Sciatic nerve (tissue), 2 donors: ENCODE measurements around the gene SPTB. TPM values are rescaled to one million over a fixed set of nuclear protein-coding genes. Genes with fewer than 3 reads are reported as not detected.

ENCODE experiments used
- ATAC-seq: fragments of 200-7000 bp; cut with Tn5 transposase; one replicate; pipeline ENCODE4 v1.9.1; 2020; ENCODE audit warnings: mild to moderate bottlenecking, moderate library complexity
- DNase-seq: peaks from one replicate; pipeline ENCODE4 v3.0.0-alpha.2; 2020; ENCODE audit warnings: low spot score
- intact Hi-C: fragments of 100-400 bp; cut with DNase I; formaldehyde crosslinking; loops from one replicate; pipeline ENCODE4 v1.14.2; 2022
- total RNA-seq: library from RNA; stranded (reverse); fragmentation: NEBNext Ultra II Directional; extraction: Animal tissue kit (Norgen Biotek cat#: 25700); gene quantifications from one replicate; pipeline ENCODE4 v1.2.1, GENCODE V29; 2021
- donor health status: DM: no; HTN: no; CAD: no.
- donor health status: DM: no; HTN: no; CAD: no.

The SPTB gene
- total RNA-seq, 1 donor from 2014 or later: 14.8 TPM

DNA sequence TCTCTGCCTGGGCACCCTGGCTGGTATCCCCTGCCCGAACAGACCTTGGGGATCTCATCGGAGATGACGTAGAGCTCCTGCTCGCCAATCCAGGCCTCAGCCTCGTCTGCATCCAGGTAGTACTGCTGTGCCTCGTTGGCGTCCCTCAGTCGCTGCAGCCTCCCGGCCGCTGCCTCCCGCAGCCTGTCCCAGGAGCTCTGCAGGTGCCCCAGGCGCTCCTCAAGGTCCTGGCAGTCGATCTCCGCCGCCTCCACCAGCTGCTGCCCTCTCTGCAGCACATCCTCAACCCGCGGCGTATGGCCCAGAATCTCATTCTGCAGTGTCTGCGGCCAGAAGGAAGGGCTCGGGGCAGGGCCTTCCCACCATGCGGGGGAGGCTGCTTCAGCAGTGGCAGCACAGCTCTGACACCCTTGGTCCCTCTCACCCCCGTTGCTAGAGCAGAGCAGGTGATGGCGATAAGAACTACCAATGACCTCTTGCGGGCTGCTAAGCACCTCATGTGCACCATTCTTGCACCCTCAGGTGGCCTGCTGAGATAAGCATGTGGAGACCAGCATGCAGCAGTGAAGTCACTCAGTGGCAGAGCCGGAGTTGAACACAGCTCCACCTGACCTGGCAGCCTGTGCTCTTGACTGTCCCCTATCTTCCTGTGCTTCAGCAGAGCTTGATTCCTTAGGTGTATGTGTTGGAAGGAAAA, 104.5 kb downstream of the SPTB start:
- intact Hi-C loops: no loop called here
- DNase-seq (no peak), ATAC-seq (no peak)

DNA sequence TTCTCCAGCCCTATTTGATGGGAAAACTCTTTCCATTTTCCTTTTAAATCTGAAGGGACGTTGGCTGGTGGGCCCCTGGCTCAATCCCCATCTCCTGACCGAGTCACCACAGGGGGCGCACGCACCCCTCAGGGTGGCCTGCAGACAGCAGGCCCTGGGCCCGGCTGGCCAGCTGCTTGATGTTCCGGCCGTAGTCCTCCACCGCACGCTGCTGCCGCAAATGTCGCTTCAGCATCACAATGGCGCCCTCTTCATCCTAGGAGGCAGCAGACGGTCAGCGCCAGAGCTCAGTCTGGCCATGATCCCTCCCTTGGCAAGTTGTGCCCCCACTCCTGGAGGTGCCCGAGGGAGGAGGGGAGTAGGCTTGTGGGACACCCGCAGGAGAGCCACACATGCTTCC, 105.4 kb downstream of the SPTB start:
- DNase-seq: no peak
- intact Hi-C loops: no loop called here
- no peak for ATAC-seq

DNA sequence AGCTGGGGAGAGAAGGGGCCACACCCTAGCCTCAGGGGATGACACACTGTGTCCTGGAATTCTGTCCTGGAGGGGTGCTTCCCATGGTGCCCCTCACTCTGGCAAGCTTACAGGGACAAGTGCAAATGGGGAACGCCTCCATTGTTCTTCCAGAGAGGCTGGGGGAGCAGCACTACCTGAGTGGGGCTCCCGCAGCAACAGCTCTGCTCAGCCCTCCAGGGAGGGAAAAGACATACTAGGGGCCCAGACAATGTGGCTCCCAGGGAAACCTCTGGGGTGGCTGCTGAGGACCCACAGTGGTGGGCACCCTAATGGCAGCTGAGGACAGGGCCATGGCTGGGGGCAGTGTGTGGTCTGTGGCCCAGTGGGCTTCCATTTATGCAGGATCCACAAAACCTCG, 106.1 kb downstream of the SPTB start:
- intact Hi-C loops: no loop called here
- no peak for DNase-seq
- no peak for ATAC-seq

DNA sequence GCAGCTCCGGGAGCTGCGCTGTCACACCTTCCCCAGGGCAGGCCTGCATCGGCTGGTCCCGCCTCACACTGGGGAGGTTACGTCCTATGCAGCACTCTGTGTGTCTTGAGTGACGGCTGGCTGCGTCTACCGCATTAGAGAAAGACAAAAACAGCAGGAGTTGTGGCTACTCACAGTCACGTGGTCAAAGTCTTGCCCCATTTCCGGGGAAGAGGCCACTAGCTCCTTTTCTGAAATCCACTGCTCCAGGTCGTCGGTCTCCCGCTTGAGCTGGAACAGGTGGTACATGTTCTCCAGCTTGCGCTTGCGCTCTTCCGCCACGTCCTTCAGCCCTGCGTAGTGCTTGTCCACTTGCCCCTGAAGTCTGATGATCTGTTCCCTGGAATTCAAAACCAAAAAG, 106.7 kb downstream of the SPTB start:
- DNase-seq (no peak), ATAC-seq (no peak)
- intact Hi-C loops: no loop called here

DNA sequence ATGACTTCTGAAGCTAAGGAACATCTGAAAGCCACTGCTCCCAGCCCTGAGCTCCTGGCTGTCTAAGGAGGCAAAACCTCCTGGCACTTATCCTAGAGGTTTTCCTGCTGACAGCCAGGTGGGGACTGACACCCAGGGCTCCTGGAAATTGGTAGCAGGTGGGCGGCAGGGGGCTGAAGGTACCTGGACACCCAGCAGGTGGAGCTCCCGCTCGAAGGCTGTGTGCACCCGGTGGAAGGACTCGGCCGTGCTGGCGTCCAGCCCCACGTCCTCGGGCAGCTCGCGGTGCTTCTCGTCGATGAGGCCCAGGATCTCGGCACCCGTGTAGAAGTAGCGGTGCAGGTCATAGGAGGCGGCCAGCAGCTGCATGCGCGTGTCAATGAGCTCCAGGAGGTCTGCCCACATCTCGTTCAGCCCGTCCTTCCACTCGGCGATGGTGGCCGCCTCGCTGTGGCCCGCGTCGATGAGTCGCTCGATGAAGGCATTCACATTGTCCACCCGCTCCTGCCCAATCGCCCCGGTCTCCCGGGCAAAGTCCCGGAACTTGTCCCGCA, 107.2 kb downstream of the SPTB start:
- DNase-seq (no peak), ATAC-seq (no peak)
- intact Hi-C loops: no loop called here

DNA sequence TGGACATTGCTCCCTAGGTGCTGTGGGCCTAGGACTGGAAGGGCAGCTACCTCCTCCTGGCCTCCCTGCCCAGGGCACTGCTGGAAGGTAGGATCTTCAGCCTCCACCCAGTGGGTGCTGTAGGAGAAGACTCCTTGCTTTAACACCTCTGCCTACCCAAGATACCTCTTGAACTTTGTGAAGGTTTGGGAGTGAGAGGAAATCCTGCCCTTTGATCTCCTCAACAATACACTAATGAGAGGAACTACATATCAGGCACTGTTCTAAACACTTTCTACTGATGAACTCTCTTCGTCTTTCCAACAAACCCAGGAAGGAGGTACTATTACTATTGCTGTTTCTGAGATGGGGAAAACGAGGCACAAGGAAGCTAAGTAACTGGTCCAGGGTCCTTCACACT, 108.5 kb downstream of the SPTB start:
- intact Hi-C loops: no loop called here
- no peak for DNase-seq
- ATAC-seq: no peak

DNA sequence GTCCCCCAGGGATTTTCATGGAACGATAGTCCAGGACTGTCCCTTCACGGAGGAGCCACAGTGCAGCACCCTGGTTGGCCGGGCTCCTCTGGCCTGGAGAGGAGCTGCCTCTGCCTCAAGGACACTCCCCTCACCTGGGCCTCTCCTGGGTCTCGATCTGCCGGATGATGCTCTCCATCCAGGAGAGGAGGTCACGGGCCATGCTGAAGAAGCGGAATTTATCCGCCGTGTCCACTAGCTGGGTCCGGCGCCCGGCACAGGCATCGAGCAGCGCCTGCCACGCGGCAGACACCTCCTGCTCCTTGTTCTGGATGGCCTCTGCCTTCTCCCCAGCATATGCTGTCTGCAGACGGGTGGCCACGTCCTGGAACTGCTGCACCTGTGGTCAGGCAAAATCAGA, 109.0 kb downstream of the SPTB start:
- intact Hi-C loops: no loop called here
- DNase-seq (no peak), ATAC-seq (no peak)

DNA sequence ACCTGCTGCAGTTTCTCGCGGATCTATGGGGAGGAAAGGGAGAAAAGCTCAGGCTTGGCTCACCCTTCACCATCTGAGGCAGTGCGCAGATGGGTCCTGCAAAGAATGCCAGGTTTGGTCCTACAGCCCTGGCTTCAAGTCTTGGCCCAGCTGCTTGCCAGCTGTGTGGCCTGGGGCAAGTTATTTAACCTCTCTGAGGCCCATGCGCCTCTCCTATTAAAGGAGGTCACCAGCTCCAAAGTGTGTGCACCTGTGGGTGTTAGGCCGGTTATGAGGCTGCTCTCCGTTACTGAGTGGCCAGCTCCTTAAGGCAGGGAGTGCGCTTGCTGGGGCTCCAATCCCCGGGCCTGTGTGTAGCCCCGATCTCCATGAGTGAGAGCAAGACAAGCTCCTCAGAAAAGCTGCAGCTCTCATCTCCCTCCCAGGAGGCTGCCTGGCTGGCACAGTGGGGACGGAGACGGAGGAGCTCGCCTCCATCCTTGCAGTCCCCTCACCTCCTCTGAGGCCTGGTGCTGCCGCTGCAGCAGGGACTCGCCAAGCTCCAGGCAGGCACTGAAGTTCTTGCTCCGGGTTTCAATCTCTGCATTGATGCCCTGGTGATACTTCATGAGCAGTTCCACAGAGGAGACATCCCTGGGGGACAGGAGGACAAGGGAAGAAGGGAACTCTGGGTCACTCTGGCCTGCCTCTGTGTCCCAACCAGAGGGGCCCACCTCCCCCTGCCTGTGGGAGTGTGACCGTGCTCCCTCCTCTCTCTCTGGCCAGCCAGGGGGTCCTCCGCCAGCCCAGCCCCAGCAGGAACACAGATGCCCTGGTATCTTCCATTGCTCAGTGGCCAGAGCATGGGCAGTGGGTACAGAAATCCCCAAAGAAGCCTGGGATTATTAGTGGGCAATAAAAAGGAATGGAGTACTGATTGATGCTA, 110.3 kb downstream of the SPTB start:
- intact Hi-C loops: loop anchor here (5.0 kb wide), 1 partner anchor 87 kb away; no protein-coding TSS in a partner anchor
- ATAC-seq (no peak), DNase-seq (no peak)

DNA sequence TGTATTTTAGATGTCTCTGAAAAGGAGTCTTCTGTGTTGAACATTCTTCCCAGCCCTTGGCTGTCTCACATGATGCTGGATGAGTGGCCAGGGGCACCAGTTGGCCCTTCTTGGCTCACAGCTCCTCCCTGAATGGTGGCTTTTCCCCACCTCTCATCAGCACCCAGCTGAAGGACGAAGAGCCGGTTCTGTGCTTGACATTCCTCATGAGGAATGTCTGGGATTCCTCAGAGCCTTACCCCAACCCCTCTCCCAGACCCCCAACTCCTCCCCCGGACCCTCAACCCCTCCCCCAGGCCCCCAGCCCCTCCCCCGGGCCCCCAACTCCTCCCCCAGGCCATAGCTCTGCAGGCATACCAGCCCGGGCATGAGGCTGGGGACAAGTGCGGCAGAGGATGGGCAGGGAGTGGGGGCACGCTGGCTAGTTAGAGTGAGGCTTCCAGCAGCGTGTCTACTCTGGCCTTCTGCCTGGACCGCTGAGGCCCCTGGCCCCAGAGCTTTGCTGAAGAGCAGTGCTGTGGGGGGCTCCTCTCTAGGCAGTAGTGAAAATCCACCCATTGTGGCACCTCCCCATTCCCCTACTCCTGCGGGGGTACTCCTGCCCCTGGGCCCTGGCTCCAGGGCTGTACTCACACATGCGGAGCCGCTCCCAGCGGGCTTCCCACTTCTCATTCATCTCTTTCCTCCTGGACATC, 111.2 kb downstream of the SPTB start:
- intact Hi-C loops: loop anchor here (5.0 kb wide), 1 partner anchor 86 kb away; no protein-coding TSS in a partner anchor
- DNase-seq (no peak), ATAC-seq (no peak)

DNA sequence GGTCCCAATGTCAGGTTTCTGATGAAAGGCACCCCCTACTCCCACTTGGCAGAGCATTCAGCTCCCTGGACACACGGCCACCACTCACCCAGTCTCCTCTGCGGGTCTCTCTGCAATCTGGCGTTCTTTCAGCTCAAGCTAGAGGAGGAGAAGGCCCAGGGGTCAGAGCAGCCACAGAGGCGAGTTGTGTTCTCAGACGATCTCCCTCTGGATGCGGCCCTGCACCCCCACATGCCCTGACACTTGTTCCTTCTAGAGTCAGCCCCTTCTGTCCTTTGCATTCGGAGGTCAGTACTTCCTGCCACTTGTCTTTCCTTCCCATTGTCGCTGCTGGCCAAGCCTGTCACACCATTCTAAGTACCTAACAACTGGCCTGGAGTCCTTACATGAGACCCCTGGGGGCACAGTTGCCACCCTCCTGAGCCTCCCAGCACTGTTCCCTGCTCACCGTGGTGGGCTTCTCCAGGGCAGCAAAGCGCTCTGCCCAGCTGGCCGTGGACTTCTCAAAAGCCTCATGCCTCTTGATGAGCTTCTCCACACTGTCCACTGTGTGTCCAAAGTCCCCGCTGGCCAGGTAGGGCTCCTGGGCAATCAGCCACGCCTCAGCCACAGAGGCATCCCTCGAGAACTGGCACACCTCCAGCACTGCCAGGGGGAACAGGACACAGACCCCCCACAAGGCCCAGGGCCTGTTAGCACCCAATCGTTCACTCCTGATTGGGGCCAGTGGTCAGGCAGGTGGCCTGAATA, 112.3 kb downstream of the SPTB start:
- ATAC-seq: no peak
- intact Hi-C loops: loop anchor here (5.0 kb wide), 1 partner anchor 85 kb away; no protein-coding TSS in a partner anchor
- DNase-seq: no peak

DNA sequence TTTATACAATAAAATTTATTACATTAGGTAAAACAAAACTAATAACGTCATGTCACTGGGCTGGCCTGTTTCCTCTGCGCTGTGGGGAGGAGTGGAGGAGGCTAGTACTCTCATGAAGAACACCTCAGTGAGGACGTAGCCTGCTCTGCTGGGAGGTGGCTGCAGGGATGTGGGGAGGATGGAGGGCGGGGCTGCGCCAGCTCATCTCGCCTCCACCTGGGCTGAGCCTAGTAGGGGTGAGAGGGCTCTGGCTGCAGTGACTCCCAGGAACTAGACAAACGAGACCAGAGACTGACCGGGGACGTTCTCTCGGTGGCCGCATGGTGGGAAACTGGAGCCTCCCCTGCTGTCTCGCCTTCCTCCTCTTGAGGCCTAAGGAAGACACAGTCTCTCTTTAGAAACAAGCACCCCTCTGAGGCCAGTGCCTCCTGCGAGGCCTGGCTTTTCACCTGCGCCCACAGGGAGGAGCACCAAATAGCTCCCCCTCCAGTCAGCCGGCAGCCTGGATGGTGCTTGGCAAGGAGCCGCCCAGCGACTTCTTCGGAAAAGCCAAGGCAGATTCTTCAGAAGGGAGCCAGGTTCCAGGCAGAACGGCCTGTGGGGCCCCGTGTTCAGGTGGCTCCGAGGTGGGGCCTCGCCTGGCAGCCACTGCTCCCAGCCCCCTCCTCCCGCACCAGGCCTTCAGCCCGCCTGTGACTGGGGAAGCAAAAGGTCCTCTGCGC, 113.1 kb downstream of the SPTB start:
- DNase-seq (no peak), ATAC-seq (no peak)
- intact Hi-C loops: loop anchor here (5.0 kb wide), 1 partner anchor 84 kb away; no protein-coding TSS in a partner anchor

DNA sequence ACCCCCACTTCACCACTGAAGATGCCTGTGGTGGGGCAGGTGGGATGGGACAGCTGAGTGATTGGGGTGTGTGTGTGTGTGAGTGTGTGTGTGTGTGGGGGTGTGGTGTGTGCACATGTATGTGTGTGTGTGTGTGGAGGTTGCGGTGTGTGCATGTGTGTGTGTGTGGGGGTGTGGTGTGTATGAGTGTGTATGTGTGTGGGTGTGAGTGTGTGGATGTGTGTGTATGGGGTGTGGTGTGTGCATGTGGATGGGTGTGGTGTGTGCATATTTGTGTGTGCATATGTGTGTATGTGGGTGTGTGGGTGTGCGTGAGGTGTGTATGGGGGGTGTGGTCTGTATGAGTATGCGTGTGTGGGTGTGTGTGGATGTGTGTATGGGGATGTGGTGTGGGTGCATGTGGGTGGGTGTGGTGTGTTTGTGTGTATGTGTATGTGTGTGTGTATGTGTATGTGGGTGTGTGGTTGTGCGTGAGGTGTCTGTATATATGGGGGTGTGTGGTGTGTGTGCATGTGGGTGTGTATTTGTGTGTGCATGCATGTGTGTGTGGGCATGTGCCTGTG, 113.9 kb downstream of the SPTB start:
- intact Hi-C loops: loop anchor here (2.0 to 5.0 kb wide), 2 partner anchors 84 to 95 kb away; no protein-coding TSS in a partner anchor
- no peak for DNase-seq
- ATAC-seq: no peak

DNA sequence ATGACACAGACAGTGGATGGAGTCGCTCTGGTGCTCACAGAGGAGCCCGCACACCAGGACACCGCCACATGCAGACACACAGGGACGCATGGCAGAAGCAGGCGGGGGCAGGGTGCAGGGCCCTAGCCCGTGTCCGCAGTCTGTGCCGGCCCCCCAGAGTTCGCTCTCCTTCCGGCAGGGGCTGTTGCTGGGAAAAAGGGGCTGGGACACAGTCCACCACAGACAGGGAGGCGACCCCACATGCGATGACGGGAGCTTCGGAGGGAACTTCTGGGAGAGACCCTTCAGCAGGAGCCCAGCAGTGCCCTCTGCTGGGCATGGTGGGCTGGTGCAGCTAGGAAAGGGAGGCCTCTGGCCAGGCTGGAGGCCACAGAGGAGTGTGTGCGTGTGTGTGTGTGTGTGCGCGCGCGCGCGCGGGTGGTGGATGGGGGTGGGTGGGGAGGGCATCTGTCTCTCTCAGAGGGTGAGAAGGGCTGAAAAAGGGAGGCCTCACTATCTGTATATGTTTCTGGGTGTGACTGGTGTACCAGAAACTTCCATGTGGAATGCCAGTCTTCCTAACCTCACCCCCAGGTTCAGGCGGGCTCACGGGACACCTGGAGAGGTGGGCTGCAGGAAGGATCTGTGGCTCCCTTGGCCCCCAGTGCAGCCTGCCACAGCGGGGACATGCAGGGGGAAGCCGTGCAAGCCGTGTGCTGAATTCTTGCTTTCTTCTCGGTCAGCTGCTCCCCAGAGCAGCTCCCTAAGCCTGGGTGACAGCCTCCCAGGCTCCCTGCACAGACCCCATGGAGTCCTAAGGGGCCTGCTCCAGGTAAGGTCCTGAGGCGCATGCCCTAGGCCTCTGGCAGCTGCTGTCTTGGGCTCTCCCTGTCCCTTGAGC, 114.8 kb downstream of the SPTB start:
- ATAC-seq (peak; percentile 78), DNase-seq (peak; percentile 87)
- intact Hi-C loops: loop anchor here (2.0 to 5.0 kb wide), 2 partner anchors 83 to 94 kb away; no protein-coding TSS in a partner anchor

DNA sequence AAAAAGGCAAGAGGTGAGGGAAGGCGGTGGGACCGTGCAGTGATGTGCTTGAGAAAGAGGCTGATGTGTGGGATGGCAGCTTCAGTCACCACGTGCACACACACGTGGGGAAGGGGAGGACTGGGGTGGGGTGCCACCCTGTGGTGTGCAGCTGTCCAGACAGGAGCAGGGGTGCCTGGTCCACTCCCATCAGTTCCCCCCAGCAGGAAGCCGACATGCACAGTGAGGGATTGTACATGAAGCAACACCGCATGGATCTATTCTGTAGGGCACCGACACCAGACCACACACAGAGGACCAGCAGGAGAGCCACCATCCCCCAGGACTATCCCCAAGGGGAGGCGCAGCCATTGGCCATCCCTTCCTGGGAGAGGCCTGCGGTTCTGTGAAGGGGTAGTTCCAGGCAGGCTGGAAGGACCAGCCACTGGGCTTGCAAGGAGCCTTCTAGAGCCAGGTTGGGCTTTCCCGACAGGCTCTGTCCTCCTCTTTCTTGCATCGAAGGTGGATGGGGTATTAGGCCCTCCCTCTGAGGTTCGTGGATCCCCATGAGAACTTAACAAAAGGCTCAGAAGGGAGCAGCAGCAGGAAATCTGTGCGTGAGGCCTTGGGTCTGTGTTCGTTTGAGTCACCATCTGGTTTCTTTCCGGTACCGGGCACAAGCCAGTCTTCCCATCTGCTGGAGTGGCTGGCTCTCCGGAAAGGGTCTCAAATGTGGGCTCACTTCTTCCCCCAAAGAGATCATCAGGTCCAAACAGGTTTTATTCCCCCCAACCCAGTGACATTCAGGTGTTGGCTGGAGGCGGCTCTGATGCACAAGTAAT, 115.7 kb downstream of the SPTB start:
- intact Hi-C loops: loop anchor here (2.0 kb wide), 1 partner anchor 93 kb away; no protein-coding TSS in a partner anchor

DNA sequence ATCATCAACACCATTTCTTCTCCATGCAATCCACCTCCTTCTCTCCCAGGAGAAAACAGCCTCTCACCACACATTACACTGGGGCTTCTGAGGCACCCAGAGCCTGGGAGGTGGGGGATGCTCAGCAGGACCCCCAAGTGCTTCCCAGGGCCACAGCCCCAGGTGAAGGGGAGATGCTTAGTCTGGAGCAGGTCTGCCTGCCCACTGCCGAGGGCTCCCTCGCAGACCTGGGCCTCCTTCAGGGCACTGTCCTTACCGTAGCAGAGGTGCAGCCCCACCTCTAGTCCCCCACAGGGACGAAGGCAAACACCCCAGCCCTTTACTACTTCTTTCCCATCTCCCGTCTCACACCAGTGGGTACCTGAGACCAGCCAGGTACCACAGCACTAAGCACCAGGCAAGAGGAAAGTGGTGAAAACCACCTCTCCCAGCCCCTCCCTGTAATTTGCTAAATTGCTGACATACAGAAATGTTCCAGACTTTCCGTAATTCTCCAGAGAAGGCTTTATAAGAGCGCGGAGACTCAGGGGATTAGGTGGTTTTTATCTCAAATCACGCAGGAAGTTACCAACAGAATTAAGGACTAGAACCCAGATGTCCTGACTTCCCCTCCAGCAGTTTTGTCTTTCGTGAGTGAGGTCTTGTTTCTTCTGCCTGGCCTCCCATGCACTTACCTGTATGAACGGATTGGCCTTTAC, 116.5 kb downstream of the SPTB start:
- ATAC-seq (no peak), DNase-seq (no peak)
- intact Hi-C loops: no loop called here

More for the DNA sequence above, 115.7 kb downstream of the SPTB start:
- no peak for DNase-seq
- ATAC-seq: peak; percentile 55
